Measurements from ENCODE around the gene RAMP1.

Gene RAMP1

GRCh38 chr2:237917696-237918374, 58.4 kb downstream of the RAMP1 start:
- TF ChIP-seq CTCF (IDR thresholded peaks at IDR 0.05; ENCODE audit: unreplicated experiment in 3 of 3), result no peak
- no peaks in the 10 kb centered on the region for H3K9me3 Mint-ChIP-seq
- H3K27ac Mint-ChIP-seq, result no peak overlapping the region
- no peak overlapping the region for H3K4me3 Mint-ChIP-seq
- peaks cover 7% of the 10 kb centered on the region for H3K27me3 Mint-ChIP-seq (ENCODE audit: low read depth)
- H3K4me1 Mint-ChIP-seq, result no peaks in the 10 kb centered on the region
- H3K36me3 Mint-ChIP-seq (ENCODE audit: low read depth), result no peaks in the 10 kb centered on the region

- Mint-ChIP-seq H3K4me1 (peaks cover 4% of the 10 kb centered on the region), H3K4me3 (no peak overlapping the region), H3K27ac (no peak overlapping the region), H3K9me3 (no peaks in the 10 kb centered on the region), H3K27me3 (ENCODE audit: low read depth) (peaks cover 13% of the 10 kb centered on the region), H3K36me3 (ENCODE audit: low read depth) (no peaks in the 10 kb centered on the region)
- no peak for TF ChIP-seq CTCF (IDR thresholded peaks at IDR 0.05; ENCODE audit: unreplicated experiment in 3 of 3)
Measured at GRCh38 chr2:237919593-237919992, 60.2 kb downstream of the RAMP1 start.

- no peak for TF ChIP-seq CTCF (IDR thresholded peaks at IDR 0.05; ENCODE audit: unreplicated experiment in 3 of 3)
- H3K27ac Mint-ChIP-seq, result no peak overlapping the region
Measured at GRCh38 chr2:237920673-237921072, 61.2 kb downstream of the RAMP1 start.

GRCh38 chr2:237921967-237922492, 62.6 kb downstream of the RAMP1 start:
- Mint-ChIP-seq H3K36me3 (ENCODE audit: low read depth) (no peaks in the 10 kb centered on the region), H3K27me3 (ENCODE audit: low read depth) (peaks cover 13% of the 10 kb centered on the region), H3K4me1 (peaks cover 4% of the 10 kb centered on the region), H3K4me3 (no peak overlapping the region), H3K27ac (no peak overlapping the region), H3K9me3 (no peaks in the 10 kb centered on the region)
- no peak for TF ChIP-seq CTCF (IDR thresholded peaks at IDR 0.05; ENCODE audit: unreplicated experiment in 3 of 3)

More at GRCh38 chr2:237920673-237921072, 61.2 kb downstream of the RAMP1 start:
- peaks cover 13% of the 10 kb centered on the region for H3K27me3 Mint-ChIP-seq (ENCODE audit: low read depth)
- no peaks in the 10 kb centered on the region for H3K9me3 Mint-ChIP-seq
- H3K4me1 Mint-ChIP-seq, result peaks cover 4% of the 10 kb centered on the region
- no peak overlapping the region for H3K4me3 Mint-ChIP-seq
- H3K36me3 Mint-ChIP-seq (ENCODE audit: low read depth), result no peaks in the 10 kb centered on the region

- no peak for TF ChIP-seq CTCF (IDR thresholded peaks at IDR 0.05; ENCODE audit: unreplicated experiment in 3 of 3)
- Mint-ChIP-seq H3K4me1 (peaks cover 4% of the 10 kb centered on the region), H3K4me3 (no peak overlapping the region), H3K27ac (no peak overlapping the region), H3K36me3 (ENCODE audit: low read depth) (no peaks in the 10 kb centered on the region), H3K27me3 (ENCODE audit: low read depth) (peaks cover 20% of the 10 kb centered on the region), H3K9me3 (peaks cover 2% of the 10 kb centered on the region)
Measured at GRCh38 chr2:237922641-237923361, 63.4 kb downstream of the RAMP1 start.

Data from nephron (organoid).